Endothelial cell of umbilical vein (primary cell): ENCODE results near the gene DIAPH2.

ENCODE experiments used
- EZH2 ChIP-seq: IDR thresholded peaks from 2 replicates; pipeline ENCODE4 v1.6.1; 2012; ENCODE audit warnings: borderline replicate concordance, low read depth, mild to moderate bottlenecking, moderate library complexity, low read length, inconsistent platforms; ENCODE audit not compliant: severe bottlenecking
- MYC ChIP-seq: IDR thresholded peaks from one replicate; pipeline ENCODE4 v1.6.1; 2011; ENCODE audit warnings: mild to moderate bottlenecking, low read depth, low read length
- POLR2AphosphoS5 ChIP-seq: IDR thresholded peaks from 2 replicates; pipeline ENCODE4 v1.6.1; 2012; ENCODE audit warnings: low read depth, mild to moderate bottlenecking, control low read depth, low read length, moderate library complexity; ENCODE audit not compliant: insufficient read depth
- TF ChIP-seq, protein P1 (sequence below), 2 donors: IDR thresholded peaks; 1 replicate in 1 of 2; 2 replicates in 1 of 2; pipeline ENCODE4 v1.5.1; 2011; ENCODE audit warnings: low read length in 2 of 2, mild to moderate bottlenecking in 2 of 2, moderate library complexity in 2 of 2, control low read depth in 1 of 2, inconsistent platforms in 1 of 2, low read depth in 1 of 2; ENCODE audit not compliant: insufficient read depth in 1 of 2; ENCODE audit errors: extremely low read depth in 1 of 2

DNA sequence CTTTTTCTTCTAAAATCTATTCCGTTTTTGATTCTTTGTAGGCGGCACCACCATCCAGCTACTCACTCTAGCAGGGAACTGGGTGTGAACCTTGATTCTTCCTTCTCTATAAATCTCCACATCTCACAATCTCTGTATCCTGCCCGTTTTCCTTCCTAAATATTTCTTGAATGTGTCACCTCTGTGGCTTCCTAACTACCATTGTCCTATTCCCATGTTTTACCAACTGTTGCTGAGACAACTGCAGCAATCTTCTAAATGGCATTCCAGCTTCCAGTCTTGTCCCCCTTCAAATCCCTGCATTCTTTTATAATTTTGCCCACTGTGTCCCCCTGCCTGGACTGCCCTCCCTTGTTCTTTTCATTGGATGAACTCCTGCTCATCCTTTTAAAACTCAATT is 840.4 kb downstream of the DIAPH2 start:
- TF ChIP-seq EZH2: no peak
- TF ChIP-seq, protein P1, sequence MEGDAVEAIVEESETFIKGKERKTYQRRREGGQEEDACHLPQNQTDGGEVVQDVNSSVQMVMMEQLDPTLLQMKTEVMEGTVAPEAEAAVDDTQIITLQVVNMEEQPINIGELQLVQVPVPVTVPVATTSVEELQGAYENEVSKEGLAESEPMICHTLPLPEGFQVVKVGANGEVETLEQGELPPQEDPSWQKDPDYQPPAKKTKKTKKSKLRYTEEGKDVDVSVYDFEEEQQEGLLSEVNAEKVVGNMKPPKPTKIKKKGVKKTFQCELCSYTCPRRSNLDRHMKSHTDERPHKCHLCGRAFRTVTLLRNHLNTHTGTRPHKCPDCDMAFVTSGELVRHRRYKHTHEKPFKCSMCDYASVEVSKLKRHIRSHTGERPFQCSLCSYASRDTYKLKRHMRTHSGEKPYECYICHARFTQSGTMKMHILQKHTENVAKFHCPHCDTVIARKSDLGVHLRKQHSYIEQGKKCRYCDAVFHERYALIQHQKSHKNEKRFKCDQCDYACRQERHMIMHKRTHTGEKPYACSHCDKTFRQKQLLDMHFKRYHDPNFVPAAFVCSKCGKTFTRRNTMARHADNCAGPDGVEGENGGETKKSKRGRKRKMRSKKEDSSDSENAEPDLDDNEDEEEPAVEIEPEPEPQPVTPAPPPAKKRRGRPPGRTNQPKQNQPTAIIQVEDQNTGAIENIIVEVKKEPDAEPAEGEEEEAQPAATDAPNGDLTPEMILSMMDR (IDR thresholded peaks at IDR 0.05; ENCODE audit: extremely low read depth in 1 of 2, insufficient read depth in 1 of 2, low read depth in 1 of 2, low read length in 2 of 2): no peak
- TF ChIP-seq MYC: no peak
- TF ChIP-seq POLR2AphosphoS5: peak; percentile 39
